HCT116 (cell line): Measurements from ENCODE around the gene HIBADH.

ENCODE experiments used
- ATF3 ChIP-seq: IDR thresholded peaks from 2 replicates; pipeline ENCODE4 v1.6.1; 2012
- CTCF ChIP-seq, 3 experiments: fragments of 200-600 bp in 1 of 3; sonication (generic) in 1 of 3; IDR thresholded peaks in 2 of 3; conservative IDR thresholded peaks in 1 of 3; 2 replicates each; pipeline ENCODE4 v1.5.1; 2012 to 2017; ENCODE audit warnings: low read depth in 2 of 3, low read length in 2 of 3, antibody characterized with exemption in 1 of 3, borderline replicate concordance in 1 of 3, control low read depth in 1 of 3, mild to moderate bottlenecking in 1 of 3, mixed read lengths in 1 of 3, mixed run types in 1 of 3, moderate library complexity in 1 of 3; ENCODE audit not compliant: insufficient read depth in 1 of 3
- EGR1 ChIP-seq: IDR thresholded peaks from 2 replicates; pipeline ENCODE4 v1.6.1; 2012; ENCODE audit warnings: low read depth
- POLR2A ChIP-seq: IDR thresholded peaks from 2 replicates; pipeline ENCODE4 v1.7.0; 2011; ENCODE audit warnings: borderline replicate concordance; ENCODE audit not compliant: insufficient read depth, insufficient read length; ENCODE audit errors: extremely low read depth
- REST ChIP-seq: IDR thresholded peaks from 2 replicates; pipeline ENCODE4 v1.6.1; 2012; ENCODE audit warnings: low read depth
- SIN3A ChIP-seq: IDR thresholded peaks from 2 replicates; pipeline ENCODE4 v1.6.1; 2012; ENCODE audit warnings: low read depth
- YY1 ChIP-seq: IDR thresholded peaks from 2 replicates; pipeline ENCODE4 v1.6.1; 2011; ENCODE audit warnings: low read length, low read depth, moderate library complexity, mild to moderate bottlenecking; ENCODE audit not compliant: insufficient replicate concordance; ENCODE audit errors: extremely low read depth
- ZNF274 ChIP-seq: fragments of 200-500 bp; sonication (Bioruptor generic); IDR thresholded peaks from 2 replicates; pipeline ENCODE4 v1.6.1; 2014; ENCODE audit warnings: mild to moderate bottlenecking, low read depth, low read length, inconsistent platforms

- TF ChIP-seq POLR2A (no peak), REST (no peak), ZNF274 (no peak), CTCF (IDR thresholded peaks at IDR 0.05 in 2 of 3, conservative IDR thresholded peaks at IDR 0.05 in 1 of 3; ENCODE audit: borderline replicate concordance in 1 of 3, insufficient read depth in 1 of 3, low read depth in 2 of 3, low read length in 2 of 3) (no peak), SIN3A (no peak), YY1 (no peak), ATF3 (no peak), EGR1 (no peak)
These were observed 107.9 kb downstream of the HIBADH start for GRCh38 chr7:27554826-27555225.
